ENCODE results near the gene SPIRE2. TPM values are rescaled to one million over a fixed set of nuclear protein-coding genes. Genes with fewer than 3 reads are reported as not detected.

The SPIRE2 gene
- total and polyA plus RNA-seq, 2 of the 4 experiments (the other 2 are of a cell fraction) = 0.72 to 1.9 TPM

- TF ChIP-seq MXI1 (IDR thresholded peaks at IDR 0.05; ENCODE audit: borderline replicate concordance, low read depth, low read length) = no peak
Observed at GRCh38 chr16:89786474-89787364, 41.6 kb upstream of the SPIRE2 start (continued).

- Histone ChIP-seq H2BK120ac (ENCODE audit: low read depth, low read length) (no peak overlapping the region), H2AK9ac (replicated peaks; ENCODE audit: low read depth, low read length, poor library complexity) (no peak overlapping the region), H4K5ac (ENCODE audit: low read depth, low read length) (no peak overlapping the region), H3K4me3 (ENCODE audit: insufficient read depth, low read depth, low read length) (no peak overlapping the region), H3K27ac (ENCODE audit: insufficient read depth, low read length) (no peak overlapping the region), H3K56ac (ENCODE audit: extremely low read depth, insufficient read depth, low read length) (no peak overlapping the region), H2BK5ac (ENCODE audit: low read depth, low read length, poor library complexity, severe bottlenecking) (no peak overlapping the region), H2BK15ac (ENCODE audit: low read depth, low read length) (no peak overlapping the region), H3K14ac (replicated peaks; ENCODE audit: low read depth, low read length) (no peak overlapping the region), H3K23ac (ENCODE audit: low read depth, low read length) (no peak overlapping the region), H2BK20ac (ENCODE audit: low read depth, low read length) (no peak overlapping the region), H2AFZ (replicated peaks; ENCODE audit: low read length, poor library complexity) (no peak overlapping the region), H3K9me3 (ENCODE audit: control insufficient read depth, insufficient read depth, low read length) (no peaks in the 10 kb centered on the region), H3K36me3 (ENCODE audit: control insufficient read depth, insufficient read depth, low read length) (peaks cover 32% of the 10 kb centered on the region), H3K18ac (ENCODE audit: low read depth, low read length) (no peak overlapping the region), H4K8ac (ENCODE audit: low read depth in 2 of 2, low read length in 2 of 2) (no peak overlapping the region), H3K79me1 (ENCODE audit: low read depth in 1 of 2, low read length in 2 of 2) (peaks cover 3 to 5% of the 10 kb centered on the region in 2 experiments; a peak in 2 of 4 replicates), H3K4ac (ENCODE audit: low read depth, low read length) (no peak overlapping the region), H3K4me2 (ENCODE audit: low read depth, low read length) (no peak overlapping the region), H4K91ac (ENCODE audit: insufficient read depth, low read depth, low read length) (no peak overlapping the region), H3K9me1 (ENCODE audit: insufficient read depth, low read length) (no peaks in the 10 kb centered on the region), H4K20me1 (ENCODE audit: insufficient read depth, low read length) (no peaks in the 10 kb centered on the region; the same call in 1 of the 2 replicates), H2AK5ac (ENCODE audit: low read depth, low read length) (no peak overlapping the region), H3K9ac (ENCODE audit: low read depth, low read length) (no peak overlapping the region), H3K27me3 (ENCODE audit: control insufficient read depth, insufficient read depth, low read length) (no peaks in the 10 kb centered on the region), H3K4me1 (ENCODE audit: control insufficient read depth, insufficient read depth, low read length) (no peaks in the 10 kb centered on the region)
- ChIA-PET CTCF (no interaction called here), POLR2A (ENCODE audit: unreplicated experiment) (no interaction called here)
- ATAC-seq (ENCODE audit: low read depth) = no peak
- in situ Hi-C loops (cut with MboI; ENCODE audit: low sequenced_read_pairs) (no loop called here), intact Hi-C loops (cut with micrococcal nuclease) (no loop called here), dilution Hi-C loops (cut with HindIII; ENCODE audit: low sequenced_read_pairs, unreplicated experiment) (no loop called here)
- 93% methylated on average over 5 of the region's 9 CpGs; no CpG with 5 or more reads in 1 of the 2 experiments for WGBS, 2 experiments (ENCODE audit: extremely low coverage in 2 of 2, insufficient read length in 1 of 2)
- no peak for DNase-seq
- BruUV-seq (replicated peaks) = no TSS peak
- no peak for TF ChIP-seq BHLHE40 (IDR thresholded peaks at IDR 0.05; ENCODE audit: low read depth, low read length)
- TF ChIP-seq SMC3 (IDR thresholded peaks at IDR 0.05; ENCODE audit: low read depth, low read length) = no peak
- no peak for TF ChIP-seq POLR2A (IDR thresholded peaks at IDR 0.05; ENCODE audit: low read depth, low read length)
- no peak for TF ChIP-seq RCOR1 (IDR thresholded peaks at IDR 0.05; ENCODE audit: insufficient replicate concordance, low read length)
- TF ChIP-seq RFX5 (IDR thresholded peaks at IDR 0.05; ENCODE audit: low read depth, low read length) = no peak
- TF ChIP-seq, protein P1, sequence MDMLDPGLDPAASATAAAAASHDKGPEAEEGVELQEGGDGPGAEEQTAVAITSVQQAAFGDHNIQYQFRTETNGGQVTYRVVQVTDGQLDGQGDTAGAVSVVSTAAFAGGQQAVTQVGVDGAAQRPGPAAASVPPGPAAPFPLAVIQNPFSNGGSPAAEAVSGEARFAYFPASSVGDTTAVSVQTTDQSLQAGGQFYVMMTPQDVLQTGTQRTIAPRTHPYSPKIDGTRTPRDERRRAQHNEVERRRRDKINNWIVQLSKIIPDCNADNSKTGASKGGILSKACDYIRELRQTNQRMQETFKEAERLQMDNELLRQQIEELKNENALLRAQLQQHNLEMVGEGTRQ (IDR thresholded peaks at IDR 0.05; ENCODE audit: low read depth, low read length) = no peak
- TF ChIP-seq CTCF (conservative IDR thresholded peaks at IDR 0.05; ENCODE audit: low read depth, low read length) = no peak
- no peak for TF ChIP-seq MXI1 (IDR thresholded peaks at IDR 0.05; ENCODE audit: borderline replicate concordance, low read depth, low read length)
- no peak for TF ChIP-seq RAD21 (IDR thresholded peaks at IDR 0.05; ENCODE audit: low read length)
- TF ChIP-seq CEBPB (IDR thresholded peaks at IDR 0.05; ENCODE audit: low read depth, low read length) = no peak
- TF ChIP-seq MAZ (IDR thresholded peaks at IDR 0.05; ENCODE audit: borderline replicate concordance, low read depth, low read length) = no peak
- TF ChIP-seq FOS (IDR thresholded peaks at IDR 0.05; ENCODE audit: low read depth, low read length) = no peak
- TF ChIP-seq MAFK (IDR thresholded peaks at IDR 0.05; ENCODE audit: low read depth, low read length) = no peak
- TF ChIP-seq NFE2L2 (IDR thresholded peaks at IDR 0.05; ENCODE audit: low read depth, low read length) = no peak
- TF ChIP-seq CHD1 (IDR thresholded peaks at IDR 0.05; ENCODE audit: low read depth, low read length) = no peak
Observed at GRCh38 chr16:89787365-89787805, 40.9 kb upstream of the SPIRE2 start.

Measured in IMR-90 (cell line).